ENCODE measurements around the gene CPNE7.

The CPNE7 gene

DNA sequence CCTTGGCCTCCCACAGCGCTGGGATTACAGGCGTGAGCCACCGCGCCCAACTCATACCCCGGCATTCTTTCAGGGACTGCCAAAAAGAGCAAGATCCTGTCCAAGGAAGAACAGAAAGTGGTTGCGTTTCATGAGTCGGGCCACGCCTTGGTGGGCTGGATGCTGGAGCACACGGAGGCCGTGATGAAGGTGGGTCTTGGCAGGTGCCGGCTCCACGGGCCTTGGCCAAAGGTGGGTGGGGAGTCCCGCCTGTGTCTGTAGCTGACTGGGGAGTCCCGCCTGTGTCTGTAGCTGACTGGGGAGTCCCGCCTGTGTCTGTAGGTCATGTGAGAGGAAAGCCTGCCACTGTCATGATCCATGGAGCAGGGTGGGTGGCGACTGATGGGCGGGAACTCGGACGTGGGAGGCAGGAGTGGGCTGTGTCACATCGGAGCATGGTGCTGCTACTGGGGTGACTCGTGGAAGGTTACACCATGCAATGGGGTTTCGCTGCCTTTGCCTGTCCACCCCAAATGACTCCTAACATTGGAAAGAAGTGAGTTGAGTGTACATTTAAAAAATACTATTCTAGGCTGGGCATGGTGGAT is 25.0 kb upstream of the CPNE7 start:
- DNase-seq = no peak

DNA sequence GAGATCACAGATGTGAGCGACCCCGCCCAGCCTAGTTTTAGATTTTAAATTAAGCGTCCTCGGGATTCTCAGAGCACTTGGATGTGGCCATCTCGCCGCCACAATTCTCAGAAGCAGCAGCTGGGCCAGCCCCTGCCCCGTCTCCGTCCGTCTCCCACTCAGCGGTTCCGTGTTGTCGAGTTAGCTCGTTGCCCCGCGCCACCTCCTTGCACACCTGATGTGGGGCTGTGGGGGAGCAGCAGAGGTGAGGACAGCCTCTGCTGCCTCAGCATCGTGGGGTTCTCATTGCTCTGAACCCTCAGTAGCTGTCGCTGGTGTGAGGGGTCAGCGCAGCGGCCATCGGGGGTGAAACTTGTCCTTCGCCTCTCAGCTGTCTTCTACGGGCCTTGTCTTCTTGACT is 23.2 kb upstream of the CPNE7 start:
- no peak for DNase-seq

DNA sequence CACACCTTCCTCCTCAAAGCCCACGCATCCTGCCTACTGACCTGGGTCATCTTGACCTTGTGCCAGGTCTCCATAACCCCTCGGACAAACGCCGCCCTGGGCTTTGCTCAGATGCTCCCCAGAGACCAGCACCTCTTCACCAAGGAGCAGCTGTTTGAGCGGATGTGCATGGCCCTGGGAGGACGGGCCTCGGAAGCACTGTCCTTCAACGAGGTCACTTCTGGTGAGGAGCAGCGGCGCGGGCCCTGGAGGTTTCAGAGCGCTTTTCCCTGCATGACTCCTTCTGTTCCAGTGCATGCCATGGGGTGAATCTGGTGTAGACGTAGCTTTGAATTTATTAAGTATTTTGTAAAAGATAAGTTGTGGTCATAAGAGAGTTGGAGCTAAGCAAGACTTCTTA is 22.6 kb upstream of the CPNE7 start:
- no peak for DNase-seq

DNA sequence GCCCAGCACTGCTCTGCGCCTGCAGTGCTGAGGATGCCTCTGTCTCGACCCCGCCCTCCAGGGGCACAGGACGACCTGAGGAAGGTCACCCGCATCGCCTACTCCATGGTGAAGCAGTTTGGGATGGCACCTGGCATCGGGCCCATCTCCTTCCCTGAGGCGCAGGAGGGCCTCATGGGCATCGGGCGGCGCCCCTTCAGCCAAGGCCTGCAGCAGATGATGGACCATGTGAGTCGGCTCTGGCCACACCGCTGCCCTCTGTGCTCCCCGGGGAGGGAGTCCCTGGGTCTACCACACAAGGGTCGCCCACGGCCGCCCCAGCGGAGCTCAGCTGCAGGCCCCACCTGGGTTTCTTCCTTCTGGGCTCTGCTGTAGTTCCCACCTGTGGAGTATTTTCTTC is 21.8 kb upstream of the CPNE7 start:
- no peak for DNase-seq

DNA sequence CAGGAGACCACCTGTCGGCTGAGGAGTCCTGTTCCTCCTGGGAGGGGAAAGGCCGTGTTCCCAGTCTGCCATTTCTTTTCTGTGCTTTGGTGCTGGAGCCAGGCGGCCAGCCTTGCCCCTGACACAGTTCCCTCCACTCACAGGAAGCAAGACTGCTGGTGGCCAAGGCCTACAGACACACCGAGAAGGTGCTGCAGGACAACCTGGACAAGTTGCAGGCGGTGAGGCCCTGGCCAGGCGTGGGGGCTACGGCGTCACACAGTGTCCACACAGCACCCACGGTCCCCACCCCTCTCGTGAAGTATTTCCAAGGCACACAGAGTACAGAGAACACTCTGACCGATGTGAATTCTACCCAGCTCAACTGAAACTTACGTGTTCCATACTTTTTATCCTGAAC is 21.2 kb upstream of the CPNE7 start:
- no peak for DNase-seq

DNA sequence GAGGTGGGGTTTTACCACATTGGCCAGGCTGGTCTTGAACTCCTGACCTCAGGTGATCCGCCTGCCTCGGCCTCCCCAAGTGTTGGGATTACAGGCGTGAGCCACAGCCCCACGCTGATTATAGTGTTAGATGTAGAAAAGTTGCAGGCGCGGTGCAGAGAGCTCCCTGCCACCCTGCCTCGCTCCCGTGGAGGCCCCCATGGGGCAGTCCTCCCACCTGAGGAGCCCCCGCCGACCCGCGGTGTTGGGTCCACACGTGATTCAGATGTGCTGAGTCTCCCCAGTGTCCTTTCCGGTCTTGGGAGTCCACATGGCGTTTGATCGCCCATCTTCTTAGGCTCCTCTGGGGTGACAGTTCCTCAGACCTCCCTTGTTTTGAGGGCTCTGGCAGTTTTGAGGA is 20.3 kb upstream of the CPNE7 start:
- DNase-seq = no peak

DNA sequence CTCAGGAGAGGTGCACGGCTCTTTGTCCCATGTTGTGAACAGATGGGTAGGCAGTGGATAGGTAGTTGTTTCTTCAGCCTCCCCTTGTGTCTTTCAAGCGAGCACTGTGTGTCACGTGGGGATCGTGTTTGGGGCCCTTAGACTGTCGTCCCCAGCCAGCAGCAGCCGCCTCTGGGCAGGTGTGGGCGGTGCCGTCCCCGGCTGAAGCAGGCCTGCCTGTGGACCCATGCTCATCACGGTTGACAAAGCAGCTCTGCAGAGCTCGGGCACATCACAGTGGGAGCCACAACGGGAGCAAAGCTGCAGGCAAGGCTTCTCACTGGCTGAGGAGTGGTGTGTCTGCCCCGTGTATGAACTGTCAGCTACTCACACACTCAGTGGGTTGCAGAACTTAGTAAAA is 19.8 kb upstream of the CPNE7 start:
- DNase-seq = no peak

DNA sequence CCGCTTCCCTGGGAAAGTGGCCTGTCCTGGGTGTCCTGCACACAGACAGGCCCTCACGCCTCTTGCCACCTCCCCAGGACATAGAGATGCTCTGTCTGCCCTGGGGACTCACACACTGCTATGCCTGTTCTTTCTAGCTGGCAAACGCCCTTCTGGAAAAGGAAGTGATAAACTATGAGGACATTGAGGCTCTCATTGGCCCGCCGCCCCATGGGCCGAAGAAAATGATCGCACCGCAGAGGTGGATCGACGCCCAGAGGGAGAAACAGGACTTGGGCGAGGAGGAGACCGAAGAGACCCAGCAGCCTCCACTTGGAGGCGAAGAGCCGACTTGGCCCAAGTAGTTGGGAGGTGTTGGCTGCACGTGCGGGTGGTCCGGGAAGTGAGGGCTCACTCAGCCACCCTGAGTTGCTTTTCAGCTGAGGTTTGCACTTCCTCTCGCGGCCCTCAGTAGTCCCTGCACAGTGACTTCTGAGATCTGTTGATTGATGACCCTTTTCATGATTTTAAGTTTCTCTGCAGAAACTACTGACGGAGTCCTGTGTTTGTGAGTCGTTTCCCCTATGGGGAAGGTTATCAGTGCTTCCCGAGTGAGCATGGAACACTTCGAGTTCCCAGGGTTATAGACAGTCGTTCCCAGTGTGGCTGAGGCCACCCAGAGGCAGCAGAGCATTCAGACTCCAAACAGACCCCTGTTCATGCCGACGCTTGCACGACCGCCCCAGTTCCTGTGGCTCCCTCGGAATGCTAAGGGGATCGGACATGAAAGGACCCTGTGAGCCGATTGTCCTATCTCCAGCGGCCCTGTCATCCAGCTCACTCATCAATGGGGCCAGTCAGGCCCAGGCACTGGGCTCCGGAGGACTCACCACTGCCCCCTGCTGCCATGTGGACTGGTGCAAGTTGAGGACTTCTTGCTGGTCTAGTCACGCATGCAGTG is 18.5 kb upstream of the CPNE7 start:
- DNase-seq = no peak

DNA sequence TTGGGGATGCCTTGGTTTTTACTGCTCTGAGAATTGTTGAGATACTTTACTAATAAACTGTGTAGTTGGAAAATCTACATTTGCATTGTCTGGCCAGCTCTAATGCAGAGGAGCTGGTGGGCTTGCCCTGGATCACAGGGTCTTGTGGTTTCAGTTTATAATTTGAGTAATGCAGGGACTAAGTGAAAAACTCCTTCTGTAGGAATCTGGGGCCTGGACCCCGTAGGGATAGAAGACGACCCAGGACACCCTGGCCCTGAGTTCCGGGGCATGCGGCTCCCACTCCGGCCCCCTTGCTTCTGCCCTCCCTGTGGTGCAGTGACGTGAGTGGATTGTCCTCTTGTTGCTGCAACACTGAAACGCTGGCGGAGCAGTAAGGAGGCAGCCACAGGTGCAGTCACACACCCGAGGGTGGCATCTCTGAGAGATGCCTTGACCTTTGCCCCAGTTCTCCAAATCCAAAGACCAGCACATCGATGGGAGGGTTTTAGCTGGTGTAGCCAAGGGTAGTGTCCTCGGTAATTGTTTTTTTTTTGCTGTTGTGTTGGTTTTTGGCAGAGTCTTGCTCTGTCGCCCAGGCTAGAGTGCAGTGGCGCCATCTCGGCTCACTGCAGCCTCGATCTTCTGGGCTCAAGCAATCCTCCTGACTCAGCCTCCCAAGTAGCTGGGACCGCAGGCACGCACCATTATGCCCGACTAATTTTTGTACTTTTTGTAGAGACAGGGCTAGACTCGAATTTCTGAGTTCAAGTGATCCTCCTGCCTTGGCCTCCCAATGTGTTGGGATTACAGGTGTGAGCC is 17.7 kb upstream of the CPNE7 start:
- DNase-seq = no peak

DNA sequence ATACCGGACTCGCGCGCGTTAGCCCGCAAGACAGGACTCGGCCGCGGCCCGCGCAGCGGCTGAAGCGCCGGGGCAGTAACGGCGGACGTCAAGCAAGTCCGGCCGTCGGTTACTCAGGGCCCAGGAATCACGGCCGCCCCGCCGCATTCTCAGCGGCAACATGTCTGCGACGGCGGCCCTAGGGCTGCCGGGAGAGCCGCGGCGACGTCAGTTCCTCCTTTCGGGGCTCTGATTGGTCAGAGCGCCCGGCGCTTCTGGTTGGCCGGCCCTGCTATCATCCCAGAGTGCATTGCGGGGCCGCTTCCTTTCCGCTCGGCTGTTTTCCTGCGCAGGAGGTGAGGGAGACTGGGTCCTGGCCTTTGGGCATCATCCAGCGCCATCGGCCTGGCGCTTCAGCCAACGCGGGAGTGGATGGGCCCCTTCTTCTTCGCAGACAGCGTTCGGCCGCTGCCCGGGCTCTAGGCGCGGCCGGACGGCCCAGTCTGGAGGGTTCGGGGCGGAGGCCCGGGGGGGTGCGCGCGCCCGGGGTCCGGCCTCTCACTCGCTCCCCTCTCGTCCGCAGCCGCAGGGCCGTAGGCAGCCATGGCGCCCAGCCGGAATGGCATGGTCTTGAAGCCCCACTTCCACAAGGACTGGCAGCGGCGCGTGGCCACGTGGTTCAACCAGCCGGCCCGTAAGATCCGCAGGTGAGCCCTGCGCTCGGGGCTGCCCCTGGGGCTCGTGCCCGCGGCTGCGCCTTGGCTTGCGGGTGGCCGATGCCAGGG is 15.0 kb upstream of the CPNE7 start, which contains the start of gene RPL13:
TSS of gene RPL13 (plus strand) at position 305 of the 764 bp plus-strand sequence. CDS start at position 583, 278 bp downstream.
- DNase-seq = peak; percentile 93

DNA sequence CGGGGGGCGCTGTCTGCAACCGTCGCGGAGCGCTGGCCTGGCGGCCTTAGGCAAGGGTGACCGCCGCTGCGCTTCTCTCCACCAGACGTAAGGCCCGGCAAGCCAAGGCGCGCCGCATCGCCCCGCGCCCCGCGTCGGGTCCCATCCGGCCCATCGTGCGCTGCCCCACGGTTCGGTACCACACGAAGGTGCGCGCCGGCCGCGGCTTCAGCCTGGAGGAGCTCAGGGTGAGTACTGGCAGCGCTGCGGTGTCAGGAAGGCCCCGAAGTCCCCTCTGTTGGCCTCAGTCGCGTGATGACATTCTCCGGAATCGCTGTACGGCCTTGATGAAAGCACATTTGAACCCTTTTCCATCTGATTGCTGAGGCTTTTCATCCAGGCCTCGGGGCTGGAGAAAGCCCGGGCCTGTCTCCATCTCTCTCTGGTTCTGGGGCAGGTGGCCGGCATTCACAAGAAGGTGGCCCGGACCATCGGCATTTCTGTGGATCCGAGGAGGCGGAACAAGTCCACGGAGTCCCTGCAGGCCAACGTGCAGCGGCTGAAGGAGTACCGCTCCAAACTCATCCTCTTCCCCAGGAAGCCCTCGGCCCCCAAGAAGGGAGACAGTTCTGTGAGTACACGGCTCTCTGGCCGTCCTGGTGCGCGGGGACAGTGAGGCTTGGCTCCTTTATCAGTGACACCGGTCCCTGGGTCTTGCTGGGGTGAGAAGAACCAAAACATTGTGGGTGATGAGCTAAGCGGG is 14.2 kb upstream of the CPNE7 start:
- no peak for DNase-seq

DNA sequence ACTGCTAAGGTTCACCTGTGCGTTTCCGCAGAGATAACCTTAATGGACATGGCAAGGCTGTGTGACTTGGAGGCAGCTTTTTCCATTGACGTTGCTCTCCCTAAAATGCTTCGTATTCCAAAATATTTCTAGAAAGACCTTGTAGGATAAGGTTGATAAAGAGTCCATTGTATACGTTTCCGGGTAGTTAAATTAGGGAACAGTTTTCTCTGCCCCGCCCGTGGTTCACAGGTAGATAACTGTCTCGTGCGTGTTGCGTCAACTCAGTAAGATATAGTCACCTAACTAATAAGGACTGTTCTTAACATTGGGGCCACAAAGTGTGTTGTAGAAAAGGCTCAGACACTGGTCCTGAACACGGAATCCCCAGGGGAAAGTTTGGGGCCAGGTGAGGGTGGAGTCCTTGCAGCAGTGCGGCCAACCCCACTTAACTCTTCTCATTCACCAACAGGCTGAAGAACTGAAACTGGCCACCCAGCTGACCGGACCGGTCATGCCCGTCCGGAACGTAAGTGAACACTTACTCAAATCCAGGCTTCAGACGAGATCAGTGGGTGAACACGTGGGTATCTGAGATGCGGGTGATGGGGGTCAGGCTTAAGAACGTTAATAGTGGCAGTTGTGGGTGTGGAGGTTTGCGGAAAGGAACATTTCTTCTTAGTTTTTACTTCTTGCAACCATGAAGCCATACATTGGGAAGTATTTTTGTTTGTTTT is 13.5 kb upstream of the CPNE7 start:
- no peak for DNase-seq

DNA sequence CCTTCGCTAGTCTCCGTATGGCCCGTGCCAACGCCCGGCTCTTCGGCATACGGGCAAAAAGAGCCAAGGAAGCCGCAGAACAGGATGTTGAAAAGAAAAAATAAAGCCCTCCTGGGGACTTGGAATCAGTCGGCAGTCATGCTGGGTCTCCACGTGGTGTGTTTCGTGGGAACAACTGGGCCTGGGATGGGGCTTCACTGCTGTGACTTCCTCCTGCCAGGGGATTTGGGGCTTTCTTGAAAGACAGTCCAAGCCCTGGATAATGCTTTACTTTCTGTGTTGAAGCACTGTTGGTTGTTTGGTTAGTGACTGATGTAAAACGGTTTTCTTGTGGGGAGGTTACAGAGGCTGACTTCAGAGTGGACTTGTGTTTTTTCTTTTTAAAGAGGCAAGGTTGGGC is 12.6 kb upstream of the CPNE7 start:
- no peak for DNase-seq

DNA sequence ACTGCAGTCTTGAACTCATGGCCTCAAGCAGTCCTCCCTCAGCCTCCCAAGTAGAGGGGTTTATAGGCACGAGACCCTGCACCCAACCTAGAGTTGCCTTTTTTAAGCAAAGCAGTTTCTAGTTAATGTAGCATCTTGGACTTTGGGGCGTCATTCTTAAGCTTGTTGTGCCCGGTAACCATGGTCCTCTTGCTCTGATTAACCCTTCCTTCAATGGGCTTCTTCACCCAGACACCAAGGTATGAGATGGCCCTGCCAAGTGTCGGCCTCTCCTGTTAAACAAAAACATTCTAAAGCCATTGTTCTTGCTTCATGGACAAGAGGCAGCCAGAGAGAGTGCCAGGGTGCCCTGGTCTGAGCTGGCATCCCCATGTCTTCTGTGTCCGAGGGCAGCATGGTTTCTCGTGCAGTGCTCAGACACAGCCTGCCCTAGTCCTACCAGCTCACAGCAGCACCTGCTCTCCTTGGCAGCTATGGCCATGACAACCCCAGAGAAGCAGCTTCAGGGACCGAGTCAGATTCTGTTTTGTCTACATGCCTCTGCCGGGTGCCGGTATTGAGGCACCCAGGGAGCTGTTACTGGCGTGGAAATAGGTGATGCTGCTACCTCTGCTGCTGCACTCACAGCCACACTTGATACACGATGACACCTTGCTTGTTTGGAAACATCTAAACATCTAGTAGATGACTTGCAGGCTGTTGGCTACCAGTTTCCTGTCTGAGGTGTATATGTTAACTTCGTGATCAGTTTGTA is 11.7 kb upstream of the CPNE7 start:
- DNase-seq = no peak

DNA sequence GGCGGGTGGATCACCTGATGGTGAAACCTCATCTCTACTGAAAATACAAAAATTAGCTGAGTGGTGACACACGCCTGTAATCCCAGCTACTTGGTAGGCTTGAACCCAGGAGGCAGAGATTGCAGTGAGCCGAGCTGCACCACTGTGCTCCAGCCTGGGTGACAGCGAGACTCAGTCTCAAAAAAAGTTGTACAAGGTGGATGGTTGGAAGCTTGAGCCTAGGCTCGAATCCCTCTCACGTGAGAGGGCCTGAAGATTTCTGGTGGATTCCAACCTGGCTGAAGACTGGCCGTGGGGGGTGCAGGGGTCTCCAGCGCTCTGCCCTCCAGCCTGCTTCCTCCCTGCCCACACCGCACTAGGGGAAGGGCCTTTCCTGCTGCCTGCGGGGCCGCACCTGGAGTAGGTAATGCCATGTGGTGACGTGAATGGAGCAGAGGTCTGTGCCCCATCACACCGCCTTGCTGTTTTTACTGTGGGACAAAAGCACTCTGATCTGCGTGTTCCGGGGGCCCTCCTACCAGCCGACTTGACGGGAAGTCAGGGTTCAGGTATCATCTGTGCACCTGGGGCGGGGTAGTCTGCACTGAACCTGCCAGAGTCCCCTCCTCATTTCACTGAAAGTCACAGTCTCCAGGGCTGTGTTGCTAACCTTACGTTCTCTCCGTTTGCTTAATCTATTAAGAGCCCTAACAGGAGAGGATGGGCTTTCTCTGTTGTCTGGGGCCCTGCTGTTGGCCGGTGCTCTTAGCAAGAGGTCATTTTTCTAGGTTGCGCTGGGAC is 10.9 kb upstream of the CPNE7 start:
- no peak for DNase-seq

DNA sequence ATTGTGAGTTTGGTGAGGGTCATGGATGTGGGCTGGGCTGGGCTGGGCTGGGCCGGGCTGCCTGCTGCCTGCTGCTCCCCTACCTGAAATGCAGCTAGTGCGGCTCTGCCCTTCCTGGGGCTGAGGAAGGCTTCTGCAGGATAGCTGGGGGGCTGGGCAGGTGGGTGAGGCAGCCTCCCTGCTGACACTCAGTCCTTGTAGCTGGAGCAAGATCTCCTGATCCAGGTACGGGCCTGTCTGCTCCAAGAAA is 10.4 kb upstream of the CPNE7 start:
- no peak for DNase-seq

DNA sequence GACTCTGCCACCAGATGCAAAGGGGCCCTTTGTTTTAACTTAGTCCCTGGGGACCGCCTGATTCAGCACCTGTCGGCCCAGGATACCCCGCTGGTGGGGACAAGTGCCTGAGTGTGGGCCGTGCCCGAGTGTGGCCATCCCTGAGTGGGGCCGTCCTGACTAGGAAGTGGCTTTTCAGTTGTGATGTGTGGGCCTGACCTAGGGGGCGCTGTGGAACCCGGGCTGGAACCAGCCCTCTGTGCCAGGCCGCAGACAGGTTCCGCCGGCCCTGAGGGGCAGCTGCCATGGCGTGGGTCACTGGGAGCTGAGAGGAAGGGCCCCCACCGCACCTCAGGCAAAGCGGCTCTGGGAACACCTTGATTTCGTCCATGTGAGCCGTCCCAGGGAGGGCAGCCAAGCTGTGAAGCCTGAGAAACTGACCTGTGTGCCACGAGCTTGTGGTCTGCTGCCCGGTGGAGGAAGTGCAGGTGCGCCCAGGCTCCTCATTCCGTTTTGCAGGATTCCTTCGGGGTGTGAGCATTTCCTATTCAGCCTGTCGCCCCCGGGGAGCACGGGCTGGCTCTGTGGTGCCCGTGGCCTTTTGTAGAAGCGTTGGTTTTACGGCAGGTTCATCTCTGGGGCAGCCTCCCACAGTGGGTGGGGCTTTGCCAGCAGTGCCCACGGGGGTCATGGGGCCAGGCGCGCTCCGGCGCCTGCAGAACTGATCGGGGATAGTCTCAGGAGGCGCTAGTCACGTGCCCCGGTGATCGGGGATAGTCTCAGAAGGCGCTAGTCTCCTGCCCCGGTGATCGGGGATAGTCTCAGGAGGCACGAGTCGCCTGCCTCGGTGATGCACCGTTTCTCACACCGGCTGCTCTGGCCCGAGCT is 9.8 kb upstream of the CPNE7 start:
- DNase-seq = peak; percentile 27

DNA sequence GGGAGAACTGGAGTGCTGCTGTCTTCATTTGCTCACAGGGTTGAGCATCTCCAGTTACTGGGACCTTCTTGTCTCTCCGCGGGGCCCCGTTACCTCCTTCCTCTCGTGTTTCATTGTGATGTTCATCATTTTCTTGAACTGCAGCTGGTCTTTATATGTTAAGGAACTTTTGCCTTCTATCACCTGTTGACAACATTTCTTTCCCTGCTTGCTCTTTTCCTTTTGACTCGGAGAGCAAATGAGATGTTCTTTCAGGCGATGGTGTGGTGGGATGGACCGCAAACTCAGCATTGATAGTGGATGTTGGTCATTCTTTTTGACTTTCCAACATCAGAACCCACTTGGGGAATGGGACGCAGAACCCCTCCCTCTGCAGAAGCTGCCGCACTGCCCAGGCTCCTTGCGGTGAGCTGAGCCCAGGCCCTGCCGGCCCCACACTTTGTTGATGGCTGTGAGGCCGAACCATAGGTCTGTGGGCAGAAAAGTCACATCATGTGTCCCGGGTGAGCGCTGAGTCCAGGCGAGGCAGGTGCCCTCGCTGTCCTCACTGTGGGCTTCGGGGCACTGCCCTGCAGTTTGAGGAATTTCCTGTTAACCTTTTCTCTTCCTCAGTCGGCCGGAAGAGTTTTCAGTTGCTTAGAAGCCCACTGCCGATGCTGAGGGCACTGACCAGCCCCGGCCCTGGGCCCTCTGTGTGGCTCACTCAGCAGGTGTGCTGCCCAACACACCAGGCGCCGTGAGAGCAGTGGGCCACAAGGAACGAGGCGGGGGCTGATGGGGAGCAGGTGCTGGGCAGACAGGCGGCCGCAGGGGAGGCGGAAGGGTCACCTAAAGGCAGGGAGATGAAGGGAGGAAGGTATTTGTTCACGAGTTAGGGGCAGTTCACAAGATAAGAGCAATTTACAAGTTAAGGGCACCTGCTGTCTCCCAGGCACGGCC is 7.6 kb upstream of the CPNE7 start:
- no peak for DNase-seq

Data from NCI-H2107 (cell line).